ENCODE measurements around the gene GRID1. TPM values are rescaled to one million over a fixed set of nuclear protein-coding genes. Genes with fewer than 3 reads are reported as not detected.

Gene GRID1
- total RNA-seq, 4 donors from 2014 or later: 0.35 to 10.7 (median 1.3) TPM

Small RNA genes lying within 50 kb of the gene (small RNA-seq; reads per million reads assigned to genes)
- gene MIR346 (0 reads per million in 2 donors), gene RF02271 (0 reads per million in 2 donors), gene RN7SKP238 (0 reads per million in 2 donors), gene RNA5SP322 (0 reads per million in 2 donors)

Other genes starting within 250 kb of the GRID1 start
- gene WAPL, start 155.0 kb upstream of the GRID1 start, total RNA-seq: 10 to 100 TPM; 32.4 to 49.5 (median 45.1) TPM

Data from Peyer's patch (tissue), 4 donors.